H1 (cell line): ENCODE data around the gene UBR3. TPM values are rescaled to one million over a fixed set of nuclear protein-coding genes. Genes with fewer than 3 reads are reported as not detected.

Source experiments
- CTCF ChIA-PET: fragments of 300-600 bp; sonication (Branson Sonifier 250); formaldehyde crosslinking; loops from one replicate; lab custom pipeline; 2021; ENCODE audit not compliant: partially characterized antibody; lab: Charles Lee
- POLR2A ChIA-PET: fragments of 300-600 bp; sonication (Branson Sonifier 250); formaldehyde crosslinking; loops from one replicate; lab custom pipeline; 2021; ENCODE audit warnings: inconsistent platforms; ENCODE audit not compliant: partially characterized antibody; lab: Charles Lee
- DNase-seq, 2 experiments: peaks; one replicate each; pipeline versions ENCODE4 v3.0.0 to v3.0.0-alpha.2; 2010 to 2022; ENCODE audit warnings: low spot score in 2 of 2, low read depth in 1 of 2, mixed read lengths in 1 of 2
- FAIRE-seq: peaks from 2 replicates; lab custom pipeline; 2011; peaks lifted over from hg19 to GRCh38; lab: Jason Lieb, UNC
- H2AFZ ChIP-seq: 2 replicates; pipeline ENCODE4 v1.8.1; 2012; ENCODE audit warnings: low read length, inconsistent platforms
- H2AK5ac ChIP-seq: 2 replicates; pipeline ENCODE4 v1.6.1; 2013; ENCODE audit warnings: low read depth, low read length
- H2BK120ac ChIP-seq: replicated peaks from 2 replicates; pipeline ENCODE3; 2013; ENCODE audit warnings: low read depth, low read length, inconsistent platforms
- H2BK12ac ChIP-seq: 2 replicates; pipeline ENCODE4 v1.6.1; 2013; ENCODE audit warnings: low read depth, low read length
- H2BK15ac ChIP-seq: 2 replicates; pipeline ENCODE4 v1.6.1; 2013; ENCODE audit warnings: low read length
- H2BK20ac ChIP-seq: 2 replicates; pipeline ENCODE4 v1.6.1; 2013; ENCODE audit warnings: low read length
- H2BK5ac ChIP-seq: 2 replicates; pipeline ENCODE4 v1.6.1; 2013; ENCODE audit warnings: low read depth, low read length
- H3K14ac ChIP-seq: 2 replicates; pipeline ENCODE4 v1.6.1; 2013; ENCODE audit warnings: inconsistent platforms; ENCODE audit not compliant: insufficient read length
- H3K18ac ChIP-seq: 2 replicates; pipeline ENCODE4 v1.6.1; 2013; ENCODE audit warnings: low read length; ENCODE audit errors: extremely low read depth
- H3K23ac ChIP-seq: 2 replicates; pipeline ENCODE4 v1.6.1; 2013; ENCODE audit warnings: inconsistent platforms; ENCODE audit not compliant: insufficient read length
- H3K23me2 ChIP-seq: 2 replicates; pipeline ENCODE4 v1.6.1; 2013; ENCODE audit warnings: low read depth, low read length
- H3K27ac ChIP-seq: 2 replicates; pipeline ENCODE4 v1.6.1; 2011; ENCODE audit warnings: low read depth, low read length, inconsistent platforms
- H3K27me3 ChIP-seq, 4 experiments: replicated peaks in 1 of 4; 1 replicate in 1 of 4; 2 replicates in 3 of 4; pipeline versions ENCODE4 v1.6.1 to v1.8.1; 2011 to 2013; ENCODE audit warnings: low read length in 3 of 4, mild to moderate bottlenecking in 3 of 4, inconsistent platforms in 2 of 4, mixed read lengths in 2 of 4, moderate library complexity in 1 of 4; ENCODE audit not compliant: control insufficient read depth in 3 of 4, insufficient read depth in 3 of 4; ENCODE audit errors: extremely low read depth in 1 of 4
- H3K36me3 ChIP-seq, 4 experiments: 2 replicates each; pipeline versions ENCODE4 v1.6.1 to v1.8.1; 2011 to 2013; ENCODE audit warnings: mild to moderate bottlenecking in 4 of 4, low read length in 3 of 4, moderate library complexity in 2 of 4, control low read depth in 1 of 4, inconsistent platforms in 1 of 4; ENCODE audit not compliant: insufficient read depth in 4 of 4, control insufficient read depth in 2 of 4
- H3K4ac ChIP-seq: replicated peaks from 2 replicates; pipeline ENCODE3; 2013; ENCODE audit warnings: low read length, low read depth, mixed read lengths, inconsistent platforms; ENCODE audit not compliant: insufficient read length
- H3K4me1 ChIP-seq, 4 experiments: replicated peaks in 1 of 4; 1 replicate in 1 of 4; 2 replicates in 3 of 4; pipeline versions ENCODE4 v1.6.1 to v1.8.1; 2011 to 2013; ENCODE audit warnings: low read length in 3 of 4, inconsistent platforms in 2 of 4, mixed read lengths in 1 of 4; ENCODE audit not compliant: insufficient read depth in 4 of 4, control insufficient read depth in 3 of 4
- H3K4me2 ChIP-seq, 2 experiments: 2 replicates each; pipeline versions ENCODE4 v1.6.1 to v1.8.1; 2011 to 2013; ENCODE audit warnings: low read depth in 2 of 2, low read length in 2 of 2, control low read depth in 1 of 2, inconsistent platforms in 1 of 2, mild to moderate bottlenecking in 1 of 2; ENCODE audit not compliant: insufficient read depth in 1 of 2
- H3K4me3 ChIP-seq, 4 experiments: fragments of 200-600, 300-600 bp in 1 of 4; sonication (generic), shearing (Covaris generic), sonication (Bioruptor Twin) in 1 of 4; 2 replicates each; pipeline versions ENCODE4 v1.5.1 to v1.8.1; 2011 to 2016; ENCODE audit warnings: low read length in 4 of 4, low read depth in 3 of 4, control low read depth in 2 of 4, inconsistent platforms in 2 of 4, mild to moderate bottlenecking in 2 of 4, mixed read lengths in 1 of 4, moderate library complexity in 1 of 4; ENCODE audit not compliant: insufficient read depth in 2 of 4; ENCODE audit errors: extremely low read depth in 1 of 4
- H3K56ac ChIP-seq: replicated peaks from 2 replicates; pipeline ENCODE3; 2013; ENCODE audit warnings: low read depth, mild to moderate bottlenecking, mixed read lengths, low read length, inconsistent platforms; ENCODE audit not compliant: insufficient read length
- H3K79me1 ChIP-seq: 2 replicates; pipeline ENCODE4 v1.6.1; 2013; ENCODE audit warnings: low read depth, low read length, control low read depth
- H3K79me2 ChIP-seq, 2 experiments: 2 replicates each; pipeline versions ENCODE4 v1.6.1 to v1.8.1; 2012 to 2013; ENCODE audit warnings: low read length in 2 of 2, mild to moderate bottlenecking in 2 of 2, inconsistent platforms in 1 of 2; ENCODE audit not compliant: insufficient read depth in 2 of 2, control insufficient read depth in 1 of 2
- H3K9ac ChIP-seq, 4 experiments: replicated peaks in 1 of 4; 1 replicate in 1 of 4; 2 replicates in 3 of 4; pipeline versions ENCODE4 v1.6.1 to v1.8.1; 2011 to 2013; ENCODE audit warnings: low read depth in 3 of 4, low read length in 3 of 4, control low read depth in 2 of 4, mild to moderate bottlenecking in 2 of 4, moderate library complexity in 2 of 4, inconsistent platforms in 1 of 4; ENCODE audit errors: extremely low read depth in 1 of 4
- H3K9me3 ChIP-seq, 2 experiments: 2 replicates each; pipeline versions ENCODE4 v1.6.1 to v1.8.1; 2012 to 2013; ENCODE audit warnings: mild to moderate bottlenecking in 2 of 2, moderate library complexity in 2 of 2, control low read depth in 1 of 2, inconsistent platforms in 1 of 2, low read depth in 1 of 2, low read length in 1 of 2, mixed read lengths in 1 of 2; ENCODE audit not compliant: insufficient read depth in 2 of 2
- H4K20me1 ChIP-seq, 2 experiments: replicated peaks in 1 of 2; 2 replicates each; pipeline versions ENCODE3 to v1.8.1; 2011 to 2013; ENCODE audit warnings: inconsistent platforms in 2 of 2, low read length in 2 of 2, mild to moderate bottlenecking in 1 of 2; ENCODE audit not compliant: insufficient read depth in 2 of 2, control insufficient read depth in 1 of 2
- H4K5ac ChIP-seq: 2 replicates; pipeline ENCODE4 v1.6.1; 2013; ENCODE audit warnings: low read length, low read depth, mixed read lengths, inconsistent platforms; ENCODE audit not compliant: insufficient read length
- H4K8ac ChIP-seq: 2 replicates; pipeline ENCODE4 v1.8.0; 2013; ENCODE audit warnings: mild to moderate bottlenecking, moderate library complexity, low read length, inconsistent platforms; ENCODE audit not compliant: insufficient read depth; ENCODE audit errors: extremely low read depth
- H4K91ac ChIP-seq: replicated peaks from 2 replicates; pipeline ENCODE3; 2013; ENCODE audit warnings: low read length, mixed read lengths, inconsistent platforms; ENCODE audit not compliant: insufficient read length
- BCL11A ChIP-seq, 2 experiments: IDR thresholded peaks; one replicate each; pipeline ENCODE4 v1.6.1; 2011; ENCODE audit warnings: low read depth in 2 of 2, low read length in 2 of 2, mild to moderate bottlenecking in 2 of 2
- CEBPB ChIP-seq: IDR thresholded peaks from 2 replicates; pipeline ENCODE4 v1.6.1; 2012; ENCODE audit warnings: low read depth, low read length
- EZH2 ChIP-seq: fragments of 200-600 bp; sonication (generic); IDR thresholded peaks from 2 replicates; pipeline ENCODE4 v1.7.1; 2012; ENCODE audit warnings: low read depth, mild to moderate bottlenecking, moderate library complexity, low read length, inconsistent platforms; ENCODE audit not compliant: severe bottlenecking
- SP2 ChIP-seq: IDR thresholded peaks from 2 replicates; pipeline ENCODE4 v1.6.1; 2012; ENCODE audit warnings: mild to moderate bottlenecking, low read length, inconsistent platforms
- WGBS, 2 experiments: shearing (Covaris generic) in 1 of 2; methylation state at CpG; one replicate each; pipeline versions ENCODE4 v1.1.6 to v1.1.7; 2013 to 2015; ENCODE audit warnings: low lambda C conversion rate in 2 of 2, mixed read lengths in 2 of 2, inconsistent platforms in 1 of 2, low coverage in 1 of 2, missing lambda C conversion rate in 1 of 2; ENCODE audit not compliant: insufficient replicate concordance in 2 of 2, insufficient coverage in 1 of 2, insufficient read length in 1 of 2; ENCODE audit errors: extremely low coverage in 1 of 2, missing lambda C conversion rate in 1 of 2; 5-methylcytosine and 5-hydroxymethylcytosine counted together
- polyA plus RNA-seq, 7 experiments: library from polyadenylated mRNA; depleted of rRNA in 3 of 7; stranded (reverse) in 5 of 7; unstranded in 2 of 7; fragments of >200 nt in 5 of 7; fragments of 200-250 nt in 2 of 7; gene quantifications; 1 replicate in 5 of 7; 2 replicates in 1 of 7; 4 replicates in 1 of 7; pipeline versions ENCODE4 v1.2.1 to v1.2.3, GENCODE V29; 2011 to 2013; ENCODE audit warnings: missing spikeins in 2 of 7, mixed read lengths in 2 of 7
- total RNA-seq: library from RNA; stranded (reverse); fragmentation: NEBNext Ultra II Directional; extraction: Animal tissue kit (Norgen Biotek cat#: 25700); gene quantifications from 2 replicates; pipeline ENCODE4 v1.2.1, GENCODE V29; 2021
- TF ChIP-seq, protein P1 (sequence below): IDR thresholded peaks from 2 replicates; pipeline ENCODE4 v1.6.1; 2012; ENCODE audit warnings: inconsistent platforms

Gene UBR3
- total and polyA plus RNA-seq, 2 of the 8 experiments (the other 6 are each of a cell fraction or from before 2014, with no cell fraction given) = 3.7 to 17.7 TPM

DNA sequence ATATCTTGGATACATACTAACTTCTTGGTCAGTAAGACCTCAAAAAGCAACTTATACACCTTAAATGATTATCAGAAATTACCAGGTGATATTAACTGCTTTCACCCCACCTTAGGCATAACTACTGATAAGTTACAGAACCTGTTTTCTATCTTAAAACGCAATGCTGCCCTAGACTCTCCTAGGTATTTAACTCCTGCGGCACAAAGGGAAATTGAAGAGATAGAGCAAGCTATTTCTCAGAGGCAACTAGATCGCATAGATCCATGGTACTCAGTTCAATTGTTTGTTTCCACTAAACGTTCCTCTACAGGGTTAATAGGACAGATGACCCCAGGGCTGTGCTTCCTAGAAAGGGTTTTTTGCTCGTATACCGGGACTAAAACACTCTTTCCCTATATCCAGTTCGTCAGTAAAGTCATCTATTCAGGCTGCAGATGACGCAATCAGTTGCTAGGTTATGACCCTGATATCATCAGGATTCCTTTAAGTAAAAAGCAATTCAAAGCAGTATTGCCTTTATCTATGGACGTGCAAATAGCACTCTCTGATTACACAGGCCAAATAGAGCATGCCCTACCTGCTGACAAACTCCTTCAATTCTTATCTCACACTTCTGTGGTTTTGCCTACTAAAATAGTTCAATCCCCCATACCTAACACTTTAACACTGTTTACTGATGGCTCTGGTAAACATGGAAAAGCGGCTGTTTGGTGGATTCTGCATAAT is 288.4 kb downstream of the UBR3 start:
- no peaks in the 10 kb centered on the region for H3K79me2 ChIP-seq
- H3K14ac ChIP-seq = no peak overlapping the region
- FAIRE-seq = no peak
- H4K8ac ChIP-seq = no peak overlapping the region
- CTCF ChIA-PET = no interaction called here
- H3K4me1 ChIP-seq = no peaks in the 10 kb centered on the region
- H3K4me3 ChIP-seq = no peak overlapping the region
- no peaks in the 10 kb centered on the region for H3K27me3 ChIP-seq
- H3K9ac ChIP-seq = no peak overlapping the region
- no peak overlapping the region for H3K56ac ChIP-seq
- no peak overlapping the region for H4K5ac ChIP-seq
- no peak overlapping the region for H4K91ac ChIP-seq
- H2AFZ ChIP-seq = no peak overlapping the region
- no peak overlapping the region for H2BK120ac ChIP-seq
- H3K4ac ChIP-seq = no peak overlapping the region
- no peak overlapping the region for H3K23ac ChIP-seq
- H3K27ac ChIP-seq = no peak overlapping the region
- no peaks in the 10 kb centered on the region for H3K23me2 ChIP-seq
- H2BK20ac ChIP-seq = no peak overlapping the region
- no peaks in the 10 kb centered on the region for H3K79me1 ChIP-seq
- no peak overlapping the region for H2BK12ac ChIP-seq
- H3K18ac ChIP-seq = no peak overlapping the region
- no peak overlapping the region for H3K4me2 ChIP-seq
- POLR2A ChIA-PET = no interaction called here
- no peaks in the 10 kb centered on the region for H4K20me1 ChIP-seq
- 86% methylated on average over 10 of the region's 10 CpGs; no CpG with 5 or more reads in 1 of the 2 experiments for WGBS, 2 experiments
- no peaks in the 10 kb centered on the region for H3K36me3 ChIP-seq
- H2BK5ac ChIP-seq = no peak overlapping the region
- H3K9me3 ChIP-seq = peaks cover 16 to 39% of the 10 kb centered on the region in 2 experiments
- H2AK5ac ChIP-seq = no peak overlapping the region
- no peak for DNase-seq
- H2BK15ac ChIP-seq = no peak overlapping the region
- TF ChIP-seq CEBPB (peak; percentile 31; the same call in 1 of the 2 replicates), SP2 (no peak), EZH2 (no peak), BCL11A (IDR thresholded peaks at IDR 0.05; ENCODE audit: low read depth in 2 of 2, low read length in 2 of 2) (no peak)
- TF ChIP-seq, protein P1, sequence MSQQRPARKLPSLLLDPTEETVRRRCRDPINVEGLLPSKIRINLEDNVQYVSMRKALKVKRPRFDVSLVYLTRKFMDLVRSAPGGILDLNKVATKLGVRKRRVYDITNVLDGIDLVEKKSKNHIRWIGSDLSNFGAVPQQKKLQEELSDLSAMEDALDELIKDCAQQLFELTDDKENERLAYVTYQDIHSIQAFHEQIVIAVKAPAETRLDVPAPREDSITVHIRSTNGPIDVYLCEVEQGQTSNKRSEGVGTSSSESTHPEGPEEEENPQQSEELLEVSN = no peak
